Naive thymus-derived CD4-positive, alpha-beta T cell (primary cell): ENCODE measurements around the gene OXCT1. TPM values are rescaled to one million over a fixed set of nuclear protein-coding genes. Genes with fewer than 3 reads are reported as not detected.
A peak's percentile ranks its signal among the peaks of the same experiment; 100 is the strongest.

Experiments used
- ATAC-seq: fragments of 150-1000 bp; cut with Tn5 transposase; 2 replicates; pipeline ENCODE4 v1.10.0; 2021; ENCODE audit warnings: mild to moderate bottlenecking, moderate library complexity
- CTCF ChIA-PET: fragments of 350-600 bp; sonication (Branson Sonifier 250); formaldehyde crosslinking; loops from one replicate; lab custom pipeline; 2021; ENCODE audit warnings: antibody characterized with exemption; lab: Charles Lee
- POLR2A ChIA-PET: fragments of 350-600 bp; sonication (Branson Sonifier 250); formaldehyde crosslinking; loops from one replicate; lab custom pipeline; 2021; ENCODE audit warnings: antibody characterized with exemption, inconsistent platforms; lab: Charles Lee
- DNase-seq, 9 donors: peaks; one replicate each; pipeline versions ENCODE4 v3.0.0 to v3.0.0-alpha.2; 2020 to 2022; ENCODE audit warnings: mixed read lengths in 1 of 9
- H3K27ac ChIP-seq: one replicate; pipeline ENCODE4 v1.7.0; 2013; ENCODE audit warnings: mild to moderate bottlenecking, low read depth, low read length, moderate library complexity
- H3K27me3 ChIP-seq, 2 donors: one replicate each; pipeline ENCODE4 v1.7.0; 2013; ENCODE audit warnings: low read length in 2 of 2, mild to moderate bottlenecking in 2 of 2, moderate library complexity in 2 of 2; ENCODE audit not compliant: control insufficient read depth in 2 of 2, insufficient read depth in 2 of 2
- H3K36me3 ChIP-seq, 3 experiments: 1 replicate in 2 of 3; 2 replicates in 1 of 3; pipeline ENCODE4 v1.7.0; 2013; ENCODE audit warnings: low read length in 3 of 3, mild to moderate bottlenecking in 3 of 3, moderate library complexity in 1 of 3; ENCODE audit not compliant: insufficient read depth in 3 of 3, control insufficient read depth in 2 of 3
- H3K4me1 ChIP-seq, 2 donors: one replicate each; pipeline ENCODE4 v1.7.0; 2013; ENCODE audit warnings: low read length in 2 of 2, mild to moderate bottlenecking in 2 of 2, moderate library complexity in 1 of 2; ENCODE audit not compliant: control insufficient read depth in 2 of 2, insufficient read depth in 2 of 2
- H3K4me3 ChIP-seq: 2 replicates; pipeline ENCODE4 v1.7.0; 2013; ENCODE audit warnings: mild to moderate bottlenecking, low read length
- H3K9me3 ChIP-seq, 3 experiments: 1 replicate in 2 of 3; 2 replicates in 1 of 3; pipeline ENCODE4 v1.7.0; 2013; ENCODE audit warnings: low read length in 3 of 3; ENCODE audit not compliant: control insufficient read depth in 2 of 3
- H3K27ac Mint-ChIP-seq, 9 donors: one replicate each; pipeline ENCODE4 v1.8.0; 2020 to 2022; ENCODE audit warnings: mixed read lengths in 9 of 9, mild to moderate bottlenecking in 8 of 9, moderate library complexity in 5 of 9, inconsistent platforms in 2 of 9
- H3K27me3 Mint-ChIP-seq, 5 donors: one replicate each; pipeline ENCODE4 v1.8.0; 2021 to 2022; ENCODE audit warnings: mixed read lengths in 5 of 5, mild to moderate bottlenecking in 1 of 5
- H3K36me3 Mint-ChIP-seq, 5 donors: one replicate each; pipeline ENCODE4 v1.8.0; 2020 to 2022; ENCODE audit warnings: mixed read lengths in 5 of 5, mild to moderate bottlenecking in 3 of 5, inconsistent platforms in 1 of 5
- H3K4me1 Mint-ChIP-seq, 7 donors: one replicate each; pipeline ENCODE4 v1.8.0; 2020 to 2022; ENCODE audit warnings: mixed read lengths in 7 of 7, mild to moderate bottlenecking in 3 of 7, inconsistent platforms in 1 of 7
- H3K4me3 Mint-ChIP-seq, 10 donors: one replicate each; pipeline ENCODE4 v1.8.0; 2020 to 2022; ENCODE audit warnings: mild to moderate bottlenecking in 10 of 10, mixed read lengths in 10 of 10, moderate library complexity in 6 of 10, inconsistent platforms in 2 of 10
- H3K9me3 Mint-ChIP-seq, 11 donors: one replicate each; pipeline ENCODE4 v1.8.0; 2020 to 2022; ENCODE audit warnings: mixed read lengths in 11 of 11, mild to moderate bottlenecking in 4 of 11, inconsistent platforms in 1 of 11, moderate library complexity in 1 of 11
- intact Hi-C, 2 donors: fragments of 100-400 bp; cut with micrococcal nuclease; formaldehyde crosslinking; loops; one replicate each; pipeline ENCODE4 v1.15.1; 2023
- polyA plus RNA-seq, 2 donors: library from polyadenylated mRNA; unstranded; fragments of 300-500 nt; fragmentation: Illumina TruSeq; gene quantifications; one replicate each; pipeline ENCODE4 v1.2.3, GENCODE V29; 2021
- total RNA-seq, 6 experiments: library from RNA in 5 of 6; stranded (reverse) in 5 of 6; gene quantifications; 1 replicate in 5 of 6; 2 replicates in 1 of 6; pipeline ENCODE4 v1.2.3 and lab custom pipeline; 2021 to 2026

The OXCT1 gene
- total and polyA plus RNA-seq, 7 experiments from 2014 or later, result 18.6 to 53.1 (median 30.0) TPM

DNA sequence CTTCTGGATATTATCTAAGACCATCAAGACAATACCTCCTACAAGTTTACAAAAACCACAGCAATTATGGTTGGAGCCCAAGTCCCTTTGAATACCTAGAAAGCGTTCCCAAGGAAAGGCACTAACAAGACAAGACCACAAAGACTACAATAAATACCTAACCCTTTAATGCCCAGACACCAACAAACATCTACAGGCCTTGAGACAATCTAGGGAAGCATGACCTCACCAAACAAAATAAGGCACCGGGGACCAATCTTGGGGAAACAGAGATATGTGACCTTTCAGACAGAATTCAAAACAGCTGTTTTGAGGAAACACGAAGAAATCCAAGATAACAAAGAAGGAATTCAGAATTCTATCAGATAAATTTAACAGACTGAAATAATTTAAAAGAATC is 37.8 kb downstream of the OXCT1 start:
- no peak for ATAC-seq
- H3K36me3 ChIP-seq, result peaks cover 0 to 27% (median 16%) of the 10 kb centered on the region in 3 experiments
- no peak overlapping the region for H3K27ac ChIP-seq
- no peaks in the 10 kb centered on the region for H3K9me3 ChIP-seq
- Mint-ChIP-seq H3K27ac (peak overlapping the region in 1 of 9 donors; percentile 36), H3K4me3 (no peak overlapping the region), H3K4me1 (peaks cover 16 to 48% (median 36%) of the 10 kb centered on the region in 7 donors), H3K36me3 (peaks cover 14 to 55% (median 49%) of the 10 kb centered on the region in 5 donors), H3K9me3 (peaks cover 0 to 4% (median 0%) of the 10 kb centered on the region in 11 donors), H3K27me3 (no peaks in the 10 kb centered on the region)
- CTCF ChIA-PET, result no interaction called here
- intact Hi-C loops, result no loop called here
- DNase-seq, result no peak
- no peaks in the 10 kb centered on the region for H3K4me1 ChIP-seq
- no peaks in the 10 kb centered on the region for H3K27me3 ChIP-seq
- POLR2A ChIA-PET, result no interaction called here
- no peak overlapping the region for H3K4me3 ChIP-seq

DNA sequence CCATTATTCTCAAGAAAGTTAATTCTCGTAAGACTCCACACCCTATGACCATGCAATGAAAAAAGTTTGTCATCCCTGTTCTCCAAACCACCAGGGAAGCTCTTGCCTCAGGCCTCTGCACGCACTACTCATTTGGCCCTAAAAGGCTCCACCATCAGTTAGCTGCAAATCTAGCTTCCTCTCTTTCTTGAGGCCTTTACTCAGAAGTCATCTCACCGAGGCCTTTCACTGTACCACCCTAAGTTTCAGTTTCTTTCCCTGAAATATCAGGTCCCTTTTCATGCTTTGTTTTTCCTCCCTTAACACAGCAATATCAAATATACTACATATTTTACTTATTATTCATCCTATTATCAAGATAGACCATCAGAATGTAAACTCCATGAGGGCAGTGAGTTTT is 39.1 kb downstream of the OXCT1 start:
- peaks cover 0 to 28% (median 16%) of the 10 kb centered on the region in 3 experiments for H3K36me3 ChIP-seq
- Mint-ChIP-seq H3K4me1 (peaks cover 16 to 48% (median 31%) of the 10 kb centered on the region in 7 donors), H3K27me3 (no peaks in the 10 kb centered on the region), H3K4me3 (no peak overlapping the region), H3K9me3 (peaks cover 0 to 4% (median 0%) of the 10 kb centered on the region in 11 donors), H3K27ac (peak overlapping the region in 1 of 9 donors; percentile 34), H3K36me3 (peaks cover 14 to 64% (median 58%) of the 10 kb centered on the region in 5 donors)
- ChIA-PET POLR2A (no interaction called here), CTCF (no interaction called here)
- intact Hi-C loops, result no loop called here
- H3K27me3 ChIP-seq, result no peaks in the 10 kb centered on the region
- no peak for ATAC-seq
- no peaks in the 10 kb centered on the region for H3K4me1 ChIP-seq
- H3K27ac ChIP-seq, result no peak overlapping the region
- no peak for DNase-seq
- H3K9me3 ChIP-seq, result no peaks in the 10 kb centered on the region
- no peak overlapping the region for H3K4me3 ChIP-seq

DNA sequence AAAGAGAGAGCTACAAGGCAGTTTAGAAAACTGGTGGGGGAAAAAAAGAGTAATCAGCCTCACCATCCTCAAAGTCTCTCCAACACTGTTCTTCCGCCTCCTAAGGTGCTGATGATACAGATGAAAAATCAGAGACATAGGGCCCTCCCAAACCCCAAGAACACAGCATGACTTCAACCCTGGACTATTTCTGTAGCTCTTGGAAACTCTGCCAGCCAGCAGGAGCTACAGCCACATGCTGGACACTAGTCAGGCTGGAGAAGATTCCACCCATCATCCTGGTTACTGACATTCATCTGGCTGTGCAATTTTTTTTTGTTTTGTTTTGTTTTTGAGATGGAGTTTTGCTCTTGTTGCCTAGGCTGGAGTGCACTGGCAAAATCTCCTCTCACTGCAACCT is 42.4 kb downstream of the OXCT1 start:
- peaks cover 0 to 4% (median 0%) of the 10 kb centered on the region in 11 donors for H3K9me3 Mint-ChIP-seq
- POLR2A ChIA-PET, result no interaction called here

DNA sequence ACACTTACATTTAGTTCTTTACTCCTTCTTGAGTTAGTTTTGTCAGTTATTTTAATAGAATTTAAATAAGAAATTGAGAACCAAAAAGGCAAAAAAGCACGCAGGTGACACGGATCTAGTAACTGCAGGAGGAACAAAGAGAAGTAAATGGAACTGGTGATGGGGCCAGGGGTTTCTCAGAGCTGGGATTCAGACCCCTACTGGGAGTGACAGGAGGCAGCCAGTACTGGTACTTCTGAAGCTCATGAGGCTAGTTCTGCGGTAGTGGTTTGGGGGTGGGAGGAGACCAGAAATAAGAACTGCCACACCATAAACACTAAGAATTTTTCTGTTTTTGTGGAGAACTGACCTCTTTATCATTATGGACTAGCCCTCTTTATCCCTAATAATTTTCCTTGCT is 48.2 kb downstream of the OXCT1 start:
- Mint-ChIP-seq H3K36me3 (peaks cover 10 to 63% (median 33%) of the 10 kb centered on the region in 5 donors), H3K27me3 (no peaks in the 10 kb centered on the region), H3K9me3 (peaks cover 0 to 1% (median 0%) of the 10 kb centered on the region in 11 donors), H3K27ac (no peak overlapping the region), H3K4me3 (no peak overlapping the region), H3K4me1 (peaks cover 8 to 28% (median 9%) of the 10 kb centered on the region in 7 donors)
- Histone ChIP-seq H3K9me3 (no peaks in the 10 kb centered on the region), H3K4me1 (no peaks in the 10 kb centered on the region), H3K36me3 (no peaks in the 10 kb centered on the region), H3K27ac (no peak overlapping the region), H3K4me3 (no peak overlapping the region), H3K27me3 (no peaks in the 10 kb centered on the region)
- ChIA-PET POLR2A (no interaction called here), CTCF (no interaction called here)
- ATAC-seq (no peak), DNase-seq (no peak)
- intact Hi-C loops, result no loop called here

More for the DNA sequence above, 42.4 kb downstream of the OXCT1 start:
- Mint-ChIP-seq H3K4me1 (peaks cover 6 to 29% (median 15%) of the 10 kb centered on the region in 7 donors), H3K36me3 (peaks cover 12 to 66% (median 54%) of the 10 kb centered on the region in 5 donors), H3K27ac (no peak overlapping the region), H3K4me3 (no peak overlapping the region), H3K27me3 (no peaks in the 10 kb centered on the region)
- CTCF ChIA-PET, result no interaction called here
- Histone ChIP-seq H3K36me3 (peaks cover 0 to 15% (median 6%) of the 10 kb centered on the region in 3 experiments), H3K4me3 (no peak overlapping the region), H3K27ac (no peak overlapping the region), H3K27me3 (no peaks in the 10 kb centered on the region), H3K9me3 (no peaks in the 10 kb centered on the region), H3K4me1 (no peaks in the 10 kb centered on the region)
- DNase-seq (no peak), ATAC-seq (no peak)
- intact Hi-C loops, result no loop called here

DNA sequence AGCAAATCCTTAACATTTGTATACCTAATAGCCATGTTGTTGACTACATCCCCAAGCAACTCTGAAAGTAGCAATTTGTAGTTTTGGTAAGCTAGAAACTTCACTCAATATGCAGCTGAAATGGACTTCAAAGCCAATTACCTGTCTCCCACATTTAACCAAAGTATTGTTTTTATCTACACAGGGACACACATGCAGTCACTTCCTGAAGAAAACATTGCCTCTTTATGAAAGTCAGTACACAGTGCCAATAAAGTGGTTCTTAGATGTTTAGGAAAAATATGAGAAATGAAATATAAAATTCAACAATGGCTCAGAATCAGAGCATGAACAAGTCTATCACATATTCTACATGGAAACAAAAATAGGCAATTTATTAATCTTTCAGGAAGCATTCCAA is 49.2 kb downstream of the OXCT1 start:
- Histone ChIP-seq H3K27me3 (no peaks in the 10 kb centered on the region), H3K4me1 (no peaks in the 10 kb centered on the region), H3K36me3 (no peaks in the 10 kb centered on the region), H3K4me3 (no peak overlapping the region), H3K27ac (no peak overlapping the region), H3K9me3 (no peaks in the 10 kb centered on the region)
- intact Hi-C loops, result no loop called here
- Mint-ChIP-seq H3K27me3 (no peaks in the 10 kb centered on the region), H3K4me1 (peaks cover 8 to 23% (median 10%) of the 10 kb centered on the region in 7 donors), H3K36me3 (peaks cover 10 to 61% (median 28%) of the 10 kb centered on the region in 5 donors), H3K9me3 (peaks cover 0 to 1% (median 0%) of the 10 kb centered on the region in 11 donors), H3K27ac (no peak overlapping the region), H3K4me3 (no peak overlapping the region)
- CTCF ChIA-PET, result no interaction called here
- ATAC-seq, result no peak
- no peak for DNase-seq
- POLR2A ChIA-PET, result no interaction called here

DNA sequence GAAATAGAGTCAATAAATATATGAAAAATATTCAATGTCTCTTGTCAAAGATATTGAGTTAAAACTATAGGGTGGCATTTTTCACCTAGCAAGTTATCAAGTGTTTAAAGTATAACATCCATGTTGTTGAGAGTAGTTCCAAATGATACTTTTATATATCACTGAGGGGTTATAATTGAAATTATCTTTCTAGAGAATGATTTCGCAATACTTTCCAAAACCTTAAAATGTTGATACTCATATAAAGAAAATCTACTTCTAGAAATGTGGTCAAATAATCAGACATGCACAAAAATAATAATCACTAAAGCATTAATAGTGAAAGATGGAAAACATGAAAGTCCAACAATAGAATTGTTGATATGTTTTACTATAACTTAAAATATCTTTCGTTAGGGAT is 50.1 kb downstream of the OXCT1 start:
- Mint-ChIP-seq H3K9me3 (peaks cover 0 to 1% (median 0%) of the 10 kb centered on the region in 11 donors), H3K4me1 (peaks cover 8 to 23% (median 10%) of the 10 kb centered on the region in 7 donors), H3K27ac (no peak overlapping the region), H3K36me3 (peaks cover 10 to 56% (median 27%) of the 10 kb centered on the region in 5 donors), H3K4me3 (no peak overlapping the region), H3K27me3 (no peaks in the 10 kb centered on the region)
- ATAC-seq (no peak), DNase-seq (no peak)
- ChIA-PET POLR2A (no interaction called here), CTCF (no interaction called here)
- intact Hi-C loops, result no loop called here
- Histone ChIP-seq H3K4me1 (no peaks in the 10 kb centered on the region), H3K36me3 (no peaks in the 10 kb centered on the region), H3K9me3 (no peaks in the 10 kb centered on the region), H3K27me3 (no peaks in the 10 kb centered on the region), H3K4me3 (no peak overlapping the region), H3K27ac (no peak overlapping the region)

DNA sequence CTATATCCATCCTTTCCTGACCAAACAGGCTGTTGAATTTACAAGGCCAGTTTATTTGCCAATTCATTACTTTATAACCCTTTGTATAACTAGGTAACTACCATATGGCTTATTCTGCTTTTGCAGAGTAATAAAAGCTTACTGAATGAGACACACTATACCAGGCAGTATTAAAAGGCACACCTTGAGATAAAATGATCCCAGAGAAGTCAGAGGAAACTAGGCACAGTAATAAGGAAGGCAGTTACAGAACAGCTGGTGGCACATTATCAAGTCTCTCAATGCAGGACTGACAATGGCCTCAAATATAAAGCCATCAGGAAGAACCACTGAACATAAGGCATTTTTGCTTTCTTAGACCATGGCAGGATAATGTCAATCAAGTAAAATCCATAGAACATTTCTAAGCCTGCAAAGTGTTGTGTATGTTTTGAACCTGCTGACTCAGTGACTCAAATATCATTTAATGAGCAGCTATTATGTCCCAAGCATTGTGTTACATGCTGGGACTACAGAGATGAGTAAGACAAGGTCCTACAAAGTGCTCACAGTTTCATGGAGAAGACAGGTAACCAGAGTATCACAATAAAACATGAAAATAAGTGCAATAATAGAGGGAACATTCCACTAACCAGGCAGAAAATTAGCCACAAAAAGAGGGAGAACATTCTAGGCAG is 52.5 kb downstream of the OXCT1 start:
- H3K27ac Mint-ChIP-seq, result peak overlapping the region in 1 of 9 donors; percentile 58
- H3K27ac ChIP-seq, result no peak overlapping the region
- no peak for ATAC-seq
- H3K4me1 Mint-ChIP-seq, result peaks cover 9 to 32% (median 19%) of the 10 kb centered on the region in 7 donors
- no peaks in the 10 kb centered on the region for H3K27me3 ChIP-seq
- peaks cover 0 to 5% (median 0%) of the 10 kb centered on the region in 11 donors for H3K9me3 Mint-ChIP-seq
- POLR2A ChIA-PET, result no interaction called here
- H3K4me1 ChIP-seq, result no peaks in the 10 kb centered on the region
- CTCF ChIA-PET, result no interaction called here
- H3K36me3 ChIP-seq, result no peaks in the 10 kb centered on the region
- H3K4me3 Mint-ChIP-seq, result no peak overlapping the region
- H3K36me3 Mint-ChIP-seq, result peaks cover 9 to 46% (median 26%) of the 10 kb centered on the region in 5 donors
- no peak overlapping the region for H3K4me3 ChIP-seq
- intact Hi-C loops, result no loop called here
- H3K27me3 Mint-ChIP-seq, result no peaks in the 10 kb centered on the region
- H3K9me3 ChIP-seq, result no peaks in the 10 kb centered on the region
- DNase-seq, result no peak
